CD4-positive, alpha-beta T cell (primary cell): ENCODE data around the gene PTPRF. TPM values are rescaled to one million over a fixed set of nuclear protein-coding genes. Genes with fewer than 3 reads are reported as not detected.

Experiments
- ATAC-seq: fragments of 200-7000 bp; cut with Tn5 transposase; one replicate; pipeline ENCODE4 v1.10.0; 2022; ENCODE audit warnings: mild to moderate bottlenecking; ENCODE audit not compliant: poor library complexity
- CTCF ChIA-PET: fragments of 350-600 bp; sonication (Branson Sonifier 250); formaldehyde crosslinking; loops from one replicate; lab custom pipeline; 2021; ENCODE audit warnings: antibody characterized with exemption, inconsistent platforms; lab: Charles Lee
- POLR2A ChIA-PET: fragments of 350-600 bp; sonication (Branson Sonifier 250); formaldehyde crosslinking; loops from one replicate; lab custom pipeline; 2021; ENCODE audit warnings: antibody characterized with exemption, inconsistent platforms; lab: Charles Lee
- DNase-seq, 14 experiments: peaks; one replicate each; pipeline ENCODE4 v3.0.0-alpha.2; 2013 to 2020; ENCODE audit warnings: mixed read lengths in 2 of 14
- H3K27ac ChIP-seq, 2 donors: one replicate each; pipeline versions ENCODE4 v1.5.1 to v1.7.0; 2013; ENCODE audit warnings: low read length in 2 of 2, low read depth in 1 of 2, mild to moderate bottlenecking in 1 of 2
- H3K27me3 ChIP-seq, 2 experiments: 1 replicate in 1 of 2; 2 replicates in 1 of 2; pipeline versions ENCODE4 v1.6.1 to v1.7.0; 2013; ENCODE audit warnings: low read length in 2 of 2, control low read depth in 1 of 2, mild to moderate bottlenecking in 1 of 2, moderate library complexity in 1 of 2; ENCODE audit not compliant: insufficient read depth in 2 of 2, control insufficient read depth in 1 of 2
- H3K36me3 ChIP-seq: one replicate; pipeline ENCODE4 v1.6.1; 2013; ENCODE audit warnings: low read length, control low read depth; ENCODE audit not compliant: insufficient read depth
- H3K4me1 ChIP-seq: one replicate; pipeline ENCODE4 v1.6.1; 2013; ENCODE audit warnings: low read length, control low read depth; ENCODE audit not compliant: insufficient read depth
- H3K4me3 ChIP-seq: one replicate; pipeline ENCODE4 v1.5.1; 2013; ENCODE audit warnings: mild to moderate bottlenecking, low read length, moderate library complexity
- H3K9me3 ChIP-seq, 2 experiments: 1 replicate in 1 of 2; 2 replicates in 1 of 2; pipeline versions ENCODE4 v1.6.1 to v1.7.0; 2013; ENCODE audit warnings: low read length in 2 of 2, mild to moderate bottlenecking in 2 of 2, control low read depth in 1 of 2, moderate library complexity in 1 of 2; ENCODE audit not compliant: control insufficient read depth in 1 of 2, insufficient read depth in 1 of 2
- H3K27ac Mint-ChIP-seq: one replicate; pipeline ENCODE4 v1.8.0; 2020; ENCODE audit warnings: mixed read lengths
- H3K27me3 Mint-ChIP-seq: one replicate; pipeline ENCODE4 v1.8.0; 2021; ENCODE audit warnings: mixed read lengths
- H3K36me3 Mint-ChIP-seq: one replicate; pipeline ENCODE4 v1.8.0; 2021; ENCODE audit warnings: low read depth, mixed read lengths
- H3K4me1 Mint-ChIP-seq: one replicate; pipeline ENCODE4 v1.8.0; 2021; ENCODE audit warnings: low read depth, mixed read lengths
- H3K4me3 Mint-ChIP-seq: one replicate; pipeline ENCODE4 v1.8.0; 2020; ENCODE audit warnings: mild to moderate bottlenecking, mixed read lengths
- H3K9me3 Mint-ChIP-seq: one replicate; pipeline ENCODE4 v1.8.0; 2020; ENCODE audit warnings: mixed read lengths
- intact Hi-C, 2 experiments: fragments of 100-400 bp; cut with DNase I in 1 of 2; cut with micrococcal nuclease in 1 of 2; formaldehyde crosslinking; loops; one replicate each; pipeline versions ENCODE4 v1.15.1 to v1.9.0; 2023 to 2025; cut with DNase I, micrococcal nuclease
- total RNA-seq, 174 experiments: library from RNA in 2 of 174; stranded (reverse) in 2 of 174; gene quantifications; one replicate each; pipeline ENCODE4 v1.2.3 and lab custom pipeline; 2021 to 2026
- TF ChIP-seq, protein P1 (sequence below): fragments of 200-600 bp; IDR thresholded peaks from one replicate; pipeline ENCODE4 v1.8.0; 2022; ENCODE audit warnings: antibody characterized with exemption, mild to moderate bottlenecking

PTPRF gene
- total RNA-seq, 2 experiments from 2014 or later = 0.14 TPM

DNA sequence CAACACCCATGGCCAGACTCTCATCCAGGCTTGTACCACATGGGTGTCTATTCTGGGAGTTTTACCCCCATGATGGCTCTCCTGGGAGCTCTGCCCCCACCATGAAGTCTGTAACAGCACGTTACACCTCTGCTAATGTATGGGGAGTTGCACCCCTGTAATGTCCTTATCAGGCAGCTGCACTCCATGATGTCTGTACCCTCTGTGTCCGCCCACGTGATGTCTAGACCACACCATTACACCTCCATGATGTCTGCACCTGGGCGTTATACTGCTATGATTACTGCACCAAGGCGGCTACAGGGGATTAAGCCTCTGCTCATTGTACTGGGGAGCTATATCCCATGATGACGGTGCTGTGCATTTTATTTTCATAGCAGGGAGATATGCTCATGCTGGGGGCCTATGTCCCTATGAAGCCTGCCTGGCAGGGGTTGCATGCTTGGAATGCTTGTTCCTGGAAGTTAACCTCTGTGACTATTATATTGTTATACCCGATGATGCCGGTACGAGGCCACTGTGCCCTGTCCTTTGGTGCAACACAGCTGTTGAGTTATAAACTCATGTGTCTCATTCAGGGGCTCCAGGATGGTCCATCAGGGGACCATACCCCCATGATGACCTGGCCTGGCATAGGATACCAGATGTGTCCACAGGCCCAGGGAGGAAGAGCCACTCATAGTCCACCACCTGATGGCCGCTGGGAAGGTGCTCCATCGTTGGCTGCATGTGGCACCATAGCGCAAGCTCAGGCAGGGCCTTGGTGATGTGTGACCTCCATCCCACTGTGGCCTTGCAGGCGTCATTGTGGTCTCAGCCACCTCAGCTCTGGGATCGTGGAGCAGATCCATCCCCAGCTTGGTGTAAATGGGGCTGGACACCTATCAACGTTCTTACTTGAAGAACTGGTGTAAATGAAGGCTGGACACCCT is 12.1 kb downstream of the PTPRF start:
- DNase-seq (no peak), ATAC-seq (no peak)
- no peaks in the 10 kb centered on the region for H3K9me3 ChIP-seq
- intact Hi-C loops = no loop called here
- H3K4me1 Mint-ChIP-seq = no peaks in the 10 kb centered on the region
- H3K4me3 Mint-ChIP-seq = no peak overlapping the region
- CTCF ChIA-PET = no interaction called here
- H3K9me3 Mint-ChIP-seq = no peaks in the 10 kb centered on the region
- H3K27ac Mint-ChIP-seq = no peak overlapping the region
- TF ChIP-seq, protein P1, sequence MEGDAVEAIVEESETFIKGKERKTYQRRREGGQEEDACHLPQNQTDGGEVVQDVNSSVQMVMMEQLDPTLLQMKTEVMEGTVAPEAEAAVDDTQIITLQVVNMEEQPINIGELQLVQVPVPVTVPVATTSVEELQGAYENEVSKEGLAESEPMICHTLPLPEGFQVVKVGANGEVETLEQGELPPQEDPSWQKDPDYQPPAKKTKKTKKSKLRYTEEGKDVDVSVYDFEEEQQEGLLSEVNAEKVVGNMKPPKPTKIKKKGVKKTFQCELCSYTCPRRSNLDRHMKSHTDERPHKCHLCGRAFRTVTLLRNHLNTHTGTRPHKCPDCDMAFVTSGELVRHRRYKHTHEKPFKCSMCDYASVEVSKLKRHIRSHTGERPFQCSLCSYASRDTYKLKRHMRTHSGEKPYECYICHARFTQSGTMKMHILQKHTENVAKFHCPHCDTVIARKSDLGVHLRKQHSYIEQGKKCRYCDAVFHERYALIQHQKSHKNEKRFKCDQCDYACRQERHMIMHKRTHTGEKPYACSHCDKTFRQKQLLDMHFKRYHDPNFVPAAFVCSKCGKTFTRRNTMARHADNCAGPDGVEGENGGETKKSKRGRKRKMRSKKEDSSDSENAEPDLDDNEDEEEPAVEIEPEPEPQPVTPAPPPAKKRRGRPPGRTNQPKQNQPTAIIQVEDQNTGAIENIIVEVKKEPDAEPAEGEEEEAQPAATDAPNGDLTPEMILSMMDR = no peak
- no peaks in the 10 kb centered on the region for H3K27me3 ChIP-seq
- no peak overlapping the region for H3K27ac ChIP-seq
- H3K27me3 Mint-ChIP-seq = peaks cover 8% of the 10 kb centered on the region
- no peaks in the 10 kb centered on the region for H3K36me3 ChIP-seq
- no peak overlapping the region for H3K4me3 ChIP-seq
- H3K36me3 Mint-ChIP-seq = no peaks in the 10 kb centered on the region
- POLR2A ChIA-PET = no interaction called here
- H3K4me1 ChIP-seq = no peaks in the 10 kb centered on the region

DNA sequence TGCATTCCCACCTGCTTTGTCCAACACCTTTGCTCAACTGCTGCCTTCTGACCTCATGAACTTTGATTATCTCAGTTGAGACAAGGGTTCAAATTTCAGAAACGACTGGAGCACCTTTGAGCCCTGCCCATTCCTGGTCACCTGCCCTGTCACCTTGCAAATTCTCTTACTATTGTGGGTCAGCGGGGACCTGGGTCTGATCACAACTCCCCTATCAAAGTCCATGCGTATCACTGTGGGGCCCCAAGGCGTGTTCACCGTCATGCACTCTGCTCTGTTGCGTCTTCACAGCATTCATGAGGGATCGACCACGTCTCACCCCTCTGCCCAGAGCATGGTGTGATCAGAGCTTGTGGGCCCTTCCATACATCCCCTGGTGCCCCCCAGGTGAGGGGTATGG is 12.9 kb downstream of the PTPRF start:
- H3K9me3 ChIP-seq = no peaks in the 10 kb centered on the region
- no peaks in the 10 kb centered on the region for H3K36me3 ChIP-seq
- no peak overlapping the region for H3K4me3 ChIP-seq
- H3K4me1 ChIP-seq = no peaks in the 10 kb centered on the region
- ChIA-PET POLR2A (no interaction called here), CTCF (no interaction called here)
- TF ChIP-seq, protein P1 = no peak
- no peak for DNase-seq
- H3K27me3 ChIP-seq = no peaks in the 10 kb centered on the region
- peaks cover 8% of the 10 kb centered on the region for H3K27me3 Mint-ChIP-seq
- H3K4me3 Mint-ChIP-seq = no peak overlapping the region
- no peaks in the 10 kb centered on the region for H3K4me1 Mint-ChIP-seq
- H3K27ac Mint-ChIP-seq = no peak overlapping the region
- intact Hi-C loops = no loop called here
- H3K27ac ChIP-seq = no peak overlapping the region
- no peaks in the 10 kb centered on the region for H3K36me3 Mint-ChIP-seq
- H3K9me3 Mint-ChIP-seq = no peaks in the 10 kb centered on the region
- no peak for ATAC-seq

DNA sequence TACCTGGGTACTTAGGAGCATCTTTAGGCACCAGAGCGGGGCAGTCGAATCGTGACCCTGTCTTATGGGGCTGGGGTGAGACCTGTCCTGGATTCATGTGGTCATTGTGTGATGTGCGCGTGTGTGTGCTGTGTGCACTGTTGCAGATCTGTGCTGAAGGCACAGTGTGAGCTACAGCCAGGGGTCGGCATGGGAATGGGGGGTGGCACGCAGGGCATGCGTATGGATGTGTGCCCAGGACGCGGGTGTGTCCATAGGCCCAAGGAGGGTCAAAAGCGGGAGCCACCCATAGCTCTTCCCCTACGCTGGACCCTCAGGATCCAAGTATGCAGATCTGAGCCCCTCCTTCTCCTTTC is 14.6 kb downstream of the PTPRF start:
- no peak for ATAC-seq
- TF ChIP-seq, protein P1 = no peak
- ChIA-PET CTCF (interaction anchor here (0.5 kb wide), 1 partner anchor 838 kb away, joined by 3 read pairs; no protein-coding TSS in a partner anchor), POLR2A (no interaction called here)
- DNase-seq = no peak
- intact Hi-C loops = no loop called here
- H3K27ac Mint-ChIP-seq = no peak overlapping the region
- H3K9me3 Mint-ChIP-seq = no peaks in the 10 kb centered on the region
- Histone ChIP-seq H3K4me3 (no peak overlapping the region), H3K9me3 (no peaks in the 10 kb centered on the region), H3K27me3 (no peaks in the 10 kb centered on the region), H3K36me3 (no peaks in the 10 kb centered on the region), H3K27ac (no peak overlapping the region), H3K4me1 (peaks cover 4% of the 10 kb centered on the region)
- H3K27me3 Mint-ChIP-seq = peaks cover 8% of the 10 kb centered on the region
- no peak overlapping the region for H3K4me3 Mint-ChIP-seq
- H3K4me1 Mint-ChIP-seq = peaks cover 1% of the 10 kb centered on the region
- H3K36me3 Mint-ChIP-seq = no peaks in the 10 kb centered on the region
